Right lobe of liver (tissue), 6 donors: Measurements from ENCODE around the gene PHLDB2. TPM values are rescaled to one million over a fixed set of nuclear protein-coding genes. Genes with fewer than 3 reads are reported as not detected.
A peak's percentile ranks its signal among the peaks of the same experiment; 100 is the strongest.

Experiments
- ATAC-seq, 4 donors: fragments of 200-7000 bp; cut with Tn5 transposase; one replicate each; pipeline ENCODE4 v1.9.1; 2020; ENCODE audit warnings: mild to moderate bottlenecking in 4 of 4, moderate library complexity in 4 of 4
- DNase-seq, 3 donors: peaks; one replicate each; pipeline ENCODE4 v3.0.0-alpha.2; 2020
- H3K27ac ChIP-seq, 3 donors: fragments of 200-600 bp; one replicate each; pipeline ENCODE4 v1.8.0; 2022
- H3K27me3 ChIP-seq, 2 donors: fragments of 200-600 bp; one replicate each; pipeline ENCODE4 v1.8.0; 2022
- H3K36me3 ChIP-seq, 4 donors: fragments of 200-600 bp; sonication (generic) in 1 of 4; one replicate each; pipeline versions ENCODE4 v1.5.1 to v1.8.0; 2017 to 2022; ENCODE audit warnings: control low read depth in 1 of 4
- H3K4me1 ChIP-seq, 4 donors: fragments of 200-600 bp; sonication (generic) in 1 of 4; one replicate each; pipeline versions ENCODE4 v1.5.1 to v1.8.0; 2017 to 2022; ENCODE audit warnings: control low read depth in 1 of 4
- H3K4me3 ChIP-seq, 3 donors: fragments of 200-600 bp; one replicate each; pipeline ENCODE4 v1.8.0; 2022
- H3K9me3 ChIP-seq, 4 donors: fragments of 200-600 bp; sonication (generic) in 1 of 4; one replicate each; pipeline versions ENCODE4 v1.5.1 to v1.8.0; 2017 to 2022; ENCODE audit warnings: control low read depth in 1 of 4
- POLR2A ChIP-seq: fragments of 450-650 bp; IDR thresholded peaks from one replicate; pipeline ENCODE4 v1.6.1; 2017; ENCODE audit warnings: antibody characterized with exemption, mild to moderate bottlenecking
- WGBS: methylation state at CpG from one replicate; pipeline ENCODE4 v1.1.6; 2018; ENCODE audit warnings: low coverage, low lambda C conversion rate; ENCODE audit not compliant: insufficient coverage; ENCODE audit errors: missing lambda C conversion rate; 5-methylcytosine and 5-hydroxymethylcytosine counted together
- intact Hi-C, 2 donors: fragments of 100-400 bp; cut with DNase I; formaldehyde crosslinking; loops; one replicate each; pipeline versions ENCODE4 v1.11.2 to v1.14.1; 2022
- total RNA-seq, 6 experiments: library from RNA; depleted of rRNA in 2 of 6; stranded (reverse); fragments of >200 nt in 2 of 6; fragmentation: NEBNext Ultra II Directional in 3 of 6; extraction: Animal tissue kit (Norgen Biotek cat#: 25700) in 3 of 6; gene quantifications; one replicate each; pipeline versions ENCODE4 v1.1.0 to v1.2.4, GENCODE V29; 2016 to 2023
- TF ChIP-seq, protein P1 (sequence below), 4 donors: fragments of 200-600 bp in 3 of 4; fragments of 450-650 bp in 1 of 4; IDR thresholded peaks; one replicate each; pipeline versions ENCODE4 v1.5.1 to v1.8.0; 2016 to 2022; ENCODE audit warnings: antibody characterized with exemption in 4 of 4, mild to moderate bottlenecking in 2 of 4
- donor health status: DM: no; HTN: yes; CAD: no.
- donor health status: DM: no; HTN: no; CAD: no.
- donor health status: DM: no; HTN: no; CAD: no.
- donor health status: DM: no; HTN: yes; CAD: no.
- donor health status: DM: no; HTN: yes; CAD: no.

PHLDB2 gene
- total RNA-seq, 6 experiments from 2014 or later, result 21.9 to 40.6 (median 31.2) TPM

DNA sequence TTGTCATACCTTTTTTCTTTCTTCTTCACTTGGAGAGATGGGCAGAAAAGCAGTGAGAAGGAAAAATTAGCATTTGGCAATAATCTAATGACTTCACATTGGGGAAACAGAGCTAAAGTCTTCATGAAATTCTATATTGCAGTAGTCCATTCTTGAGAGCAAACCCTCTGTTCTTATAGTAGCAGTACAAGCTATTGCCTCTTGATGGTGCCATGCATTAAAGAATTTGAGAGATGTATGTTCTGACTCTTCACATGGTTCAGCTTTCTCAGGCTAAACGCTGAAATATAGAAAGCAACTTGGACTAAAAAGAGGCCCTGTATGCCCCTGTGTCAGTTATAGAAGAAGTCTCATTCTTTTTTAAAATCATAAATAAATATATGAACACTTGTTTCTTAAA, 36.0 kb downstream of the PHLDB2 start:
- Histone ChIP-seq H3K27me3 (no peaks in the 10 kb centered on the region), H3K27ac (no peak overlapping the region), H3K4me1 (no peaks in the 10 kb centered on the region), H3K36me3 (no peaks in the 10 kb centered on the region), H3K4me3 (no peak overlapping the region), H3K9me3 (no peaks in the 10 kb centered on the region)
- peak in 1 of 4 donors; percentile 42 for ATAC-seq
- TF ChIP-seq POLR2A, result no peak
- TF ChIP-seq, protein P1, sequence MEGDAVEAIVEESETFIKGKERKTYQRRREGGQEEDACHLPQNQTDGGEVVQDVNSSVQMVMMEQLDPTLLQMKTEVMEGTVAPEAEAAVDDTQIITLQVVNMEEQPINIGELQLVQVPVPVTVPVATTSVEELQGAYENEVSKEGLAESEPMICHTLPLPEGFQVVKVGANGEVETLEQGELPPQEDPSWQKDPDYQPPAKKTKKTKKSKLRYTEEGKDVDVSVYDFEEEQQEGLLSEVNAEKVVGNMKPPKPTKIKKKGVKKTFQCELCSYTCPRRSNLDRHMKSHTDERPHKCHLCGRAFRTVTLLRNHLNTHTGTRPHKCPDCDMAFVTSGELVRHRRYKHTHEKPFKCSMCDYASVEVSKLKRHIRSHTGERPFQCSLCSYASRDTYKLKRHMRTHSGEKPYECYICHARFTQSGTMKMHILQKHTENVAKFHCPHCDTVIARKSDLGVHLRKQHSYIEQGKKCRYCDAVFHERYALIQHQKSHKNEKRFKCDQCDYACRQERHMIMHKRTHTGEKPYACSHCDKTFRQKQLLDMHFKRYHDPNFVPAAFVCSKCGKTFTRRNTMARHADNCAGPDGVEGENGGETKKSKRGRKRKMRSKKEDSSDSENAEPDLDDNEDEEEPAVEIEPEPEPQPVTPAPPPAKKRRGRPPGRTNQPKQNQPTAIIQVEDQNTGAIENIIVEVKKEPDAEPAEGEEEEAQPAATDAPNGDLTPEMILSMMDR (IDR thresholded peaks at IDR 0.05), result no peak
- intact Hi-C loops, result no loop called here
- DNase-seq, result no peak
- 53% methylated on average over 1 of the region's 1 CpG for WGBS

DNA sequence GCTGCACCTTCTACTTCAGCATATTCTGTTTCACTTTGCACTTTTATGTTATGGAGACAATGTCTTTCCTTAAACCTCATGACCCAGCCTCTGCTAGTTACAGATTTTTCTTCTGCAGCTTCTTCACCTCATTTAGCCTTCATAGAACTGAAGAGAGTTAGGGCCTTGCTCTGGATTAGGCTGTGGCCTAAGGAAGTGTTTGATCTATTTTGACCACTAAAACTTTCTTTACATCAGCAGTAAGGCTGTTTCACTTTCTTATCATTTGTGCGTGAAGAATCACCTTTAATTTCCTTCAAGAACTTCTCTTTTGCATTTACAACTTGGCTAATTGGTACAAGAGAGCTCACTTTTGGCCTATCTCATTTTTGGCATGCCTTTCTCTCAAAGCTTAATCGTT, 40.9 kb downstream of the PHLDB2 start:
- ATAC-seq (no peak), DNase-seq (no peak)
- Histone ChIP-seq H3K4me3 (no peak overlapping the region), H3K27ac (no peak overlapping the region), H3K36me3 (no peaks in the 10 kb centered on the region), H3K9me3 (no peaks in the 10 kb centered on the region), H3K27me3 (no peaks in the 10 kb centered on the region), H3K4me1 (peaks cover 0 to 8% (median 0%) of the 10 kb centered on the region in 4 donors)
- WGBS, result 59% methylated on average over 2 of the region's 2 CpGs
- TF ChIP-seq, protein P1 (IDR thresholded peaks at IDR 0.05), result no peak
- TF ChIP-seq POLR2A, result no peak
- intact Hi-C loops, result no loop called here

DNA sequence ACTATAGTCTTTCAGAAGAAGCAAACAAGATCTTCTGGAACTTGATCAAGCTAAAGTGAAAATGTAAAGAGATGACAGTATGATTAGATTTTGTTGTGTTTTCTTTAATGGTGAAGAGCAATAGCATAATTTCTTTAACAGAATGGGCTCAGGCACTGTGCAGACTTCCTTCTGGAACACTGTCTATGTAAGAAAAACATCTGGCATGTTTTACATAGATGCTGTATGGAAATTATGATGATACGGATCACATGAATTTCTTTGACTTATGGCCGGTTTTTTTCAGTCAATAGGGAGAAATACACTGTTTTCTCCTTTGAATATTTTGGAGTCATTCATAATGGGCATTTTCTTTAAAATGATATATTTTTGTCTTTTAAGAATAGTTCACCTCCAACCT, 42.6 kb downstream of the PHLDB2 start:
- no peak overlapping the region for H3K27ac ChIP-seq
- H3K27me3 ChIP-seq, result no peaks in the 10 kb centered on the region
- H3K9me3 ChIP-seq, result no peaks in the 10 kb centered on the region
- intact Hi-C loops, result no loop called here
- ATAC-seq (no peak), DNase-seq (no peak)
- no peak overlapping the region for H3K4me3 ChIP-seq
- WGBS, result 77% methylated on average over 2 of the region's 2 CpGs
- no peak for TF ChIP-seq POLR2A
- TF ChIP-seq, protein P1 (IDR thresholded peaks at IDR 0.05), result no peak
- H3K36me3 ChIP-seq, result no peaks in the 10 kb centered on the region
- H3K4me1 ChIP-seq, result peaks cover 0 to 22% (median 0%) of the 10 kb centered on the region in 4 donors

DNA sequence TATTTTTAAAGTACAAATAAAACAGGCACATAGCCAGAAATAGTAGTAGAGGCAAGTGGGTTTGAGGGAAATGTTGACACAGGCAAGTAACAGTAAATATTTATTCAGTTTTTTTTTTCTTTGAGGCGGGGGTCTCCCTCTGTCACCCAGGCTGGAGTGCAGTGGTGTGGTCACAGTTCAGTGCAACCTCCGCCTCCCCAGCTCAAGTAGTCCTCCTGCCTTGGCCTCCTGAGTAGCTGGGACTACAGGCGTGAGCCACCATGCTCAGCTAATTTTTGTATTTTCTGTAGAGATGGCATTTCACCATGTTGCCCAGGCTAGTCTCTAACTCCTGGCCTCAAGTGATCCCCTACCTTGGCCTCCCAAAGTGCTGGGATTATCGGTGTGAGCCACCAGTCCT, 43.5 kb downstream of the PHLDB2 start:
- Histone ChIP-seq H3K27ac (no peak overlapping the region), H3K36me3 (no peaks in the 10 kb centered on the region), H3K4me1 (peaks cover 0 to 27% (median 0%) of the 10 kb centered on the region in 4 donors), H3K9me3 (no peaks in the 10 kb centered on the region), H3K4me3 (no peak overlapping the region), H3K27me3 (no peaks in the 10 kb centered on the region)
- WGBS, result 93% methylated on average over 3 of the region's 4 CpGs
- no peak for ATAC-seq
- DNase-seq, result no peak
- TF ChIP-seq, protein P1 (IDR thresholded peaks at IDR 0.05), result no peak
- no peak for TF ChIP-seq POLR2A
- intact Hi-C loops, result no loop called here

DNA sequence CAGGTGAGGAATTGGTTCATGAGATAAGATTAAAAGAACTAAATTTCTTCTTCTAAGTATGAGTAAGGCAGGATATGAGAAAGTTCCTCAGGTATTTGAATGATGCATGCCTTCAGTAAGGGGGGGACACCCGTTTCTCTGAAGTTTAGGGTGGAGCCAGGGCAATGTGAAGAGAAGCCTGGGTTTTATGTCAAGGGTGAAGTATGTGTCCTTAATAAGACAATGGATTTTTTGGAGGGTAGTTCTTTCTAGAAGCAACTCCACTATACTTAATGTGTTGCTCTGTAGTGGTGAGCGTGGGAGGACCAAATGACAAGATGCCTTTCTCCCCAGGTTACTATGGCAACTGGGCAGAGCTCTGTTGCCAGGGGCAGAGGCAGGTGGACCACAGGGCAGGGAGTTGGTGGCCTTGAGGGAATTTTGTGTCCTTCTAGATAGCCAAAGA, 44.0 kb downstream of the PHLDB2 start:
- Histone ChIP-seq H3K27ac (no peak overlapping the region), H3K36me3 (no peaks in the 10 kb centered on the region), H3K4me1 (peaks cover 0 to 27% (median 0%) of the 10 kb centered on the region in 4 donors), H3K9me3 (no peaks in the 10 kb centered on the region), H3K4me3 (no peak overlapping the region), H3K27me3 (no peaks in the 10 kb centered on the region)
- ATAC-seq, result no peak
- intact Hi-C loops, result no loop called here
- no peak for DNase-seq
- 86% methylated on average over 2 of the region's 2 CpGs for WGBS
- TF ChIP-seq, protein P1 (IDR thresholded peaks at IDR 0.05), result no peak
- TF ChIP-seq POLR2A, result no peak
